ENCODE data around the gene C7orf25.

- TF ChIP-seq CTCF (IDR thresholded peaks at IDR 0.05) (no peak), EP300 (IDR thresholded peaks at IDR 0.05) (no peak), POLR2AphosphoS5 (IDR thresholded peaks at IDR 0.05) (no peak), POLR2A (IDR thresholded peaks at IDR 0.05) (no peak)
Observed at GRCh38 chr7:42868480-42868879, 43.4 kb downstream of the C7orf25 start.
